Calu3 (cell line): ENCODE data around the gene BCAR1. TPM values are rescaled to one million over a fixed set of nuclear protein-coding genes. Genes with fewer than 3 reads are reported as not detected.

ENCODE experiments used
- BruUV-seq: library from RNA; stranded (reverse); fragments of 400-500 nt; replicated peaks from 2 replicates; lab custom pipeline; 2021; lab: Mats Ljungman, UMichigan
- CTCF ChIA-PET: fragments of 300-600 bp; sonication (Branson Sonifier 250); formaldehyde crosslinking; loops from one replicate; lab custom pipeline; 2022; ENCODE audit warnings: antibody characterized with exemption; lab: Charles Lee
- DNase-seq: peaks from one replicate; pipeline ENCODE4 v3.0.0; 2022
- H3K27ac Mint-ChIP-seq: one replicate; pipeline ENCODE4 v1.8.0; 2022; ENCODE audit warnings: mixed read lengths; ENCODE audit not compliant: unreplicated experiment
- H3K27me3 Mint-ChIP-seq: one replicate; pipeline ENCODE4 v1.8.0; 2022; ENCODE audit warnings: mixed read lengths; ENCODE audit not compliant: unreplicated experiment
- H3K36me3 Mint-ChIP-seq: one replicate; pipeline ENCODE4 v1.8.0; 2022; ENCODE audit warnings: mild to moderate bottlenecking, moderate library complexity, mixed read lengths; ENCODE audit not compliant: insufficient read depth, unreplicated experiment
- H3K4me1 Mint-ChIP-seq: one replicate; pipeline ENCODE4 v1.8.0; 2022; ENCODE audit warnings: mild to moderate bottlenecking, low read depth, mixed read lengths; ENCODE audit not compliant: unreplicated experiment
- H3K4me3 Mint-ChIP-seq: one replicate; pipeline ENCODE4 v1.8.0; 2022; ENCODE audit warnings: mild to moderate bottlenecking, low read depth, moderate library complexity, mixed read lengths; ENCODE audit not compliant: unreplicated experiment
- H3K9me3 Mint-ChIP-seq: one replicate; pipeline ENCODE4 v1.8.0; 2022; ENCODE audit warnings: low read depth, mixed read lengths; ENCODE audit not compliant: unreplicated experiment
- CTCF ChIP-seq: fragments of 200-600 bp; IDR thresholded peaks from one replicate; pipeline ENCODE4 v1.8.0; 2022; ENCODE audit warnings: antibody characterized with exemption; ENCODE audit not compliant: unreplicated experiment
- intact Hi-C: fragments of 100-400 bp; cut with micrococcal nuclease; formaldehyde crosslinking; loops from one replicate; pipeline ENCODE4 v1.10.0; 2022; ENCODE audit not compliant: unreplicated experiment
- total RNA-seq: library from RNA; stranded (reverse); gene quantifications from 2 replicates; pipeline ENCODE4 v1.2.3, GENCODE V29; 2022

BCAR1 gene
- total RNA-seq, 1 experiment from 2014 or later, result 153 TPM

- H3K4me1 Mint-ChIP-seq, result peaks cover 63% of the 10 kb centered on the region
- intact Hi-C loops, result no loop called here
These were observed 9.6 kb upstream of the BCAR1 start for GRCh38 chr16:75260851-75261589.

GRCh38 chr16:75258807-75259141 lies 7.3 kb upstream of the BCAR1 start:
- DNase-seq, result no peak
- no TSS peak for BruUV-seq
- CTCF ChIA-PET, result no interaction called here
- Mint-ChIP-seq H3K27me3 (no peaks in the 10 kb centered on the region), H3K4me1 (peaks cover 63% of the 10 kb centered on the region), H3K9me3 (no peaks in the 10 kb centered on the region), H3K36me3 (peaks cover 20% of the 10 kb centered on the region), H3K4me3 (no peak overlapping the region), H3K27ac (no peak overlapping the region)
- intact Hi-C loops, result no loop called here
- no peak for TF ChIP-seq CTCF

More at GRCh38 chr16:75260851-75261589, 9.6 kb upstream of the BCAR1 start:
- no peak for DNase-seq
- no peaks in the 10 kb centered on the region for H3K27me3 Mint-ChIP-seq
- TF ChIP-seq CTCF, result no peak
- H3K36me3 Mint-ChIP-seq, result peaks cover 37% of the 10 kb centered on the region
- CTCF ChIA-PET, result no interaction called here
- no TSS peak for BruUV-seq
- H3K4me3 Mint-ChIP-seq, result no peak overlapping the region
- no peak overlapping the region for H3K27ac Mint-ChIP-seq
- H3K9me3 Mint-ChIP-seq, result no peaks in the 10 kb centered on the region

GRCh38 chr16:75257886-75258806 lies 6.7 kb upstream of the BCAR1 start:
- CTCF ChIA-PET, result no interaction called here
- Mint-ChIP-seq H3K9me3 (no peaks in the 10 kb centered on the region), H3K4me1 (peaks cover 60% of the 10 kb centered on the region), H3K27me3 (no peaks in the 10 kb centered on the region), H3K4me3 (no peak overlapping the region), H3K36me3 (peaks cover 25% of the 10 kb centered on the region), H3K27ac (no peak overlapping the region)
- no peak for DNase-seq
- BruUV-seq, result no TSS peak
- TF ChIP-seq CTCF, result no peak
- intact Hi-C loops, result no loop called here

- peaks cover 24% of the 10 kb centered on the region for H3K36me3 Mint-ChIP-seq
- H3K4me1 Mint-ChIP-seq, result peaks cover 54% of the 10 kb centered on the region
- H3K27me3 Mint-ChIP-seq, result no peaks in the 10 kb centered on the region
- no peak overlapping the region for H3K27ac Mint-ChIP-seq
- TF ChIP-seq CTCF, result no peak
- no peak for DNase-seq
- BruUV-seq, result no TSS peak
- CTCF ChIA-PET, result interaction anchor here (0.6 kb wide), 1 partner anchor 8 kb away, joined by 3 read pairs; no protein-coding TSS in a partner anchor
- intact Hi-C loops, result no loop called here
- no peak overlapping the region for H3K4me3 Mint-ChIP-seq
- no peaks in the 10 kb centered on the region for H3K9me3 Mint-ChIP-seq
These were observed 5.4 kb upstream of the BCAR1 start for GRCh38 chr16:75256696-75257343.
